Measurements from ENCODE around the gene CFAP410.

DNA sequence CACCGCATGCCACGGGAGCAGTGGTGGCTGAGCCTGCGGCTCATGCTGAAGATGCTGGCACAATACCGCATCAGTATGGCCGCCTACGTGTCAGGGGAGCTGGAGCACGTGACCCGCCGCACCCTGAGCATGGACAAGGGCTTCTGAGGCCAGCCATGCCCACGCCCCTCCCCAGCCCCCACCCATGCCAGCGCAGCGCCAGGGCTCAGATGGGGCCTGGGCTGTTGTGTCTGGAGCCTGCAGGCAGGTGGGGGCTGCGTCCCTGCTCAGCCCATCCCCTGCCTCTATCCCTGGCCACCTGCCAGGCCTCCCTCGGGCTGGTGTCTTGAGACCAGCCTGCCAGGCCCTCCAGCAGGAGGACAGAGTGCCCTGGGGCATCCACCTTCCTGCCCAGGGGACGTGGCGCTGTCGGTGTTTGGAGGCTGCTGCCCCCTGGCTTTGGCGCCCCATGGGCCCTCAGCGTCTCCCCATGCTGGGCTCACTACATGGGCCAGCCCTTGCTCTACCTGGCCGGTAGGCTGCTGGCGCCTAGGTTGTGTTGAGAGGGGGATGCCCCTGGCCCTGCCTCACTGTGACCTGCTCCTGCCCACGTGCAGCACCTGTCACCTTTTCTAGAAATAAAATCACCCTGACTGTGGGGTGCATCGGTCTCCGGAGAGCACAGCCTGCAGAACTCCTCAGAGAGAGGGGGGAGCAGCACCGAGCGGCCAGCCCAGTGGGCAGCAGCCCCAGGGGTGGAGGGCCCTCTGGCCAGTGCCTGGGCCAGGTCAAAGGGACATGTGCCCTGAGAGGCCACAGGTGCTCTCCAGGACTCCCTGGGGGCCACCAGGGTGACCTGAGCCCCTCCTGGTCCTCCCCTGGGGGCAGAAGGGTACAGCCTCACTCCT lies 12.2 kb downstream of the CFAP410 start:
- no peak for TF ChIP-seq CTCF (IDR thresholded peaks at IDR 0.05; ENCODE audit: low read depth, low read length)
- TF ChIP-seq MYC (IDR thresholded peaks at IDR 0.05; ENCODE audit: low read depth, low read length) = no peak
